ENCODE data around the gene PIF1.

GRCh38 chr15:64782751-64783150 is 42.7 kb downstream of the PIF1 start:
- TF ChIP-seq POLR2AphosphoS5 (IDR thresholded peaks at IDR 0.05; ENCODE audit: low read depth, low read length) (no peak), POLR2A (IDR thresholded peaks at IDR 0.05; ENCODE audit: low read depth, low read length) (no peak), TAF1 (IDR thresholded peaks at IDR 0.05; ENCODE audit: borderline replicate concordance, low read depth, low read length) (no peak)

Data from GM12892 (cell line).